C4-2B (cell line): ENCODE measurements around the gene DPYSL5.

Experiments
- ZFX ChIP-seq: fragments of 450-650 bp; IDR thresholded peaks from 2 replicates; pipeline ENCODE4 v1.6.1; 2017
- TF ChIP-seq, protein P1 (sequence below): fragments of 450-650 bp; conservative IDR thresholded peaks from 2 replicates; pipeline ENCODE4 v1.5.1; 2017; ENCODE audit warnings: mild to moderate bottlenecking

DNA sequence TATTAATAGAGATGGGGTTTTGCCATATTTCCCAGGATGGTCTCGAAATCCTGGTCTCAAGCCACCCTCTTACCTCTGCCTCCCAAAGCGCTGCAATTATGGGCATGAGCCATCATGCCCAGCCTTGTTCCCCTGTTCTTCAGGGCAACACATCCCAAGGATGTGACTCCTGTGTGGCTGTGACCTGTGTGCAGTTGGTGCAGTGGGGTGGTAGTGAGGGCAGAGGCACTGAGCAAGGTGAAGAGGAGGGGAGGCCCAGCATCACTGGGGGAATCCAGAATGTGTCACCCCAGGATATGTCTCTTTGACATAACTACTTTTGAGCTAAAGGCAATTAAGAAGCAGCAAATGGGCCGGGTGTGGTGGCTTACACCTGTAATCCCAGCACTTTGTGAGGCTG lies 38.7 kb upstream of the DPYSL5 start:
- TF ChIP-seq, protein P1, sequence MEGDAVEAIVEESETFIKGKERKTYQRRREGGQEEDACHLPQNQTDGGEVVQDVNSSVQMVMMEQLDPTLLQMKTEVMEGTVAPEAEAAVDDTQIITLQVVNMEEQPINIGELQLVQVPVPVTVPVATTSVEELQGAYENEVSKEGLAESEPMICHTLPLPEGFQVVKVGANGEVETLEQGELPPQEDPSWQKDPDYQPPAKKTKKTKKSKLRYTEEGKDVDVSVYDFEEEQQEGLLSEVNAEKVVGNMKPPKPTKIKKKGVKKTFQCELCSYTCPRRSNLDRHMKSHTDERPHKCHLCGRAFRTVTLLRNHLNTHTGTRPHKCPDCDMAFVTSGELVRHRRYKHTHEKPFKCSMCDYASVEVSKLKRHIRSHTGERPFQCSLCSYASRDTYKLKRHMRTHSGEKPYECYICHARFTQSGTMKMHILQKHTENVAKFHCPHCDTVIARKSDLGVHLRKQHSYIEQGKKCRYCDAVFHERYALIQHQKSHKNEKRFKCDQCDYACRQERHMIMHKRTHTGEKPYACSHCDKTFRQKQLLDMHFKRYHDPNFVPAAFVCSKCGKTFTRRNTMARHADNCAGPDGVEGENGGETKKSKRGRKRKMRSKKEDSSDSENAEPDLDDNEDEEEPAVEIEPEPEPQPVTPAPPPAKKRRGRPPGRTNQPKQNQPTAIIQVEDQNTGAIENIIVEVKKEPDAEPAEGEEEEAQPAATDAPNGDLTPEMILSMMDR: no peak
- TF ChIP-seq ZFX: no peak
